MM.1S (cell line): Measurements from ENCODE around the gene ZNRF1.

ENCODE experiments used
- EZH2 ChIP-seq: fragments of 300-600 bp; sonication (generic); optimal IDR thresholded peaks from 2 replicates; pipeline ENCODE3; 2017; ENCODE audit warnings: low read depth, mild to moderate bottlenecking, antibody characterized with exemption, low read length, mixed read lengths
- EZH2phosphoT487 ChIP-seq: fragments of 300-600 bp; sonication (generic); IDR thresholded peaks from 2 replicates; pipeline ENCODE4 v1.6.1; 2018; ENCODE audit warnings: antibody characterized with exemption, low read length
- TF ChIP-seq, protein P1 (sequence below): fragments of 300-600 bp; sonication (generic); IDR thresholded peaks from 2 replicates; pipeline ENCODE4 v1.5.1; 2016; ENCODE audit warnings: antibody characterized with exemption, low read length, mixed read lengths

- TF ChIP-seq EZH2 (no peak), EZH2phosphoT487 (no peak)
- TF ChIP-seq, protein P1, sequence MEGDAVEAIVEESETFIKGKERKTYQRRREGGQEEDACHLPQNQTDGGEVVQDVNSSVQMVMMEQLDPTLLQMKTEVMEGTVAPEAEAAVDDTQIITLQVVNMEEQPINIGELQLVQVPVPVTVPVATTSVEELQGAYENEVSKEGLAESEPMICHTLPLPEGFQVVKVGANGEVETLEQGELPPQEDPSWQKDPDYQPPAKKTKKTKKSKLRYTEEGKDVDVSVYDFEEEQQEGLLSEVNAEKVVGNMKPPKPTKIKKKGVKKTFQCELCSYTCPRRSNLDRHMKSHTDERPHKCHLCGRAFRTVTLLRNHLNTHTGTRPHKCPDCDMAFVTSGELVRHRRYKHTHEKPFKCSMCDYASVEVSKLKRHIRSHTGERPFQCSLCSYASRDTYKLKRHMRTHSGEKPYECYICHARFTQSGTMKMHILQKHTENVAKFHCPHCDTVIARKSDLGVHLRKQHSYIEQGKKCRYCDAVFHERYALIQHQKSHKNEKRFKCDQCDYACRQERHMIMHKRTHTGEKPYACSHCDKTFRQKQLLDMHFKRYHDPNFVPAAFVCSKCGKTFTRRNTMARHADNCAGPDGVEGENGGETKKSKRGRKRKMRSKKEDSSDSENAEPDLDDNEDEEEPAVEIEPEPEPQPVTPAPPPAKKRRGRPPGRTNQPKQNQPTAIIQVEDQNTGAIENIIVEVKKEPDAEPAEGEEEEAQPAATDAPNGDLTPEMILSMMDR: no peak
Observed at GRCh38 chr16:74999219-74999608, 390 bp downstream of the ZNRF1 start.
